ENCODE results near the gene DCK. TPM values are rescaled to one million over a fixed set of nuclear protein-coding genes. Genes with fewer than 3 reads are reported as not detected.

DCK gene
- total RNA-seq, 1 donor from 2014 or later = 7.5 TPM

- Histone ChIP-seq H3K4me3 (no peak overlapping the region), H3K4me1 (no peaks in the 10 kb centered on the region), H3K9me3 (replicated peaks) (no peaks in the 10 kb centered on the region), H3K27me3 (ENCODE audit: low read depth) (no peaks in the 10 kb centered on the region), H3K27ac (replicated peaks) (no peak overlapping the region), H3K36me3 (peaks cover 21% of the 10 kb centered on the region)
- no peak for DNase-seq
- intact Hi-C loops (cut with micrococcal nuclease) = no loop called here
- TF ChIP-seq CTCF (IDR thresholded peaks at IDR 0.05; ENCODE audit: borderline replicate concordance) = no peak
Measured at GRCh38 chr4:70979445-70980008, 13.9 kb upstream of the DCK start.

- TF ChIP-seq CTCF (IDR thresholded peaks at IDR 0.05; ENCODE audit: borderline replicate concordance) = no peak
- DNase-seq = no peak
- intact Hi-C loops (cut with micrococcal nuclease) = no loop called here
- Histone ChIP-seq H3K36me3 (peaks cover 21% of the 10 kb centered on the region), H3K4me3 (no peak overlapping the region), H3K4me1 (no peaks in the 10 kb centered on the region), H3K27ac (replicated peaks) (no peak overlapping the region), H3K27me3 (ENCODE audit: low read depth) (no peaks in the 10 kb centered on the region), H3K9me3 (replicated peaks) (no peaks in the 10 kb centered on the region)
Measured at GRCh38 chr4:70980196-70980595, 13.3 kb upstream of the DCK start.

- Histone ChIP-seq H3K4me3 (no peak overlapping the region), H3K27ac (replicated peaks) (no peak overlapping the region), H3K9me3 (replicated peaks) (no peaks in the 10 kb centered on the region), H3K27me3 (ENCODE audit: low read depth) (no peaks in the 10 kb centered on the region), H3K36me3 (peaks cover 10% of the 10 kb centered on the region), H3K4me1 (no peaks in the 10 kb centered on the region)
- no peak for TF ChIP-seq CTCF (IDR thresholded peaks at IDR 0.05; ENCODE audit: borderline replicate concordance)
- DNase-seq = no peak
- intact Hi-C loops (cut with micrococcal nuclease) = no loop called here
Measured at GRCh38 chr4:70984106-70984505, 9.3 kb upstream of the DCK start.

- no peak for DNase-seq
- Histone ChIP-seq H3K4me3 (no peak overlapping the region), H3K36me3 (peaks cover 6% of the 10 kb centered on the region), H3K27ac (replicated peaks) (no peak overlapping the region), H3K4me1 (no peaks in the 10 kb centered on the region), H3K9me3 (replicated peaks) (no peaks in the 10 kb centered on the region), H3K27me3 (ENCODE audit: low read depth) (no peaks in the 10 kb centered on the region)
- intact Hi-C loops (cut with micrococcal nuclease) = no loop called here
- no peak for TF ChIP-seq CTCF (IDR thresholded peaks at IDR 0.05; ENCODE audit: borderline replicate concordance)
Measured at GRCh38 chr4:70984589-70984988, 8.9 kb upstream of the DCK start.

GRCh38 chr4:70991596-70991995, 1.9 kb upstream of the DCK start:
- intact Hi-C loops (cut with micrococcal nuclease) = no loop called here
- H3K27ac ChIP-seq (replicated peaks) = no peak overlapping the region
- H3K36me3 ChIP-seq = no peaks in the 10 kb centered on the region
- H3K27me3 ChIP-seq (ENCODE audit: low read depth) = no peaks in the 10 kb centered on the region
- peaks cover 42% of the 10 kb centered on the region for H3K4me1 ChIP-seq
- TF ChIP-seq CTCF (IDR thresholded peaks at IDR 0.05; ENCODE audit: borderline replicate concordance) = no peak
- no peaks in the 10 kb centered on the region for H3K9me3 ChIP-seq (replicated peaks)
- no peak overlapping the region for H3K4me3 ChIP-seq
- no peak for DNase-seq

Data from left ventricle myocardium inferior (tissue), 1 donor.